Loucy (cell line): ENCODE data around the gene CIAO3.

Experiments
- H2AFZ ChIP-seq: fragments of 200-600 bp; sonication (generic); 2 replicates; pipeline ENCODE4 v1.6.0; 2016; ENCODE audit warnings: antibody characterized with exemption, mild to moderate bottlenecking, low read length, moderate library complexity
- H3F3A ChIP-seq: fragments of 200-600 bp; 2 replicates; pipeline ENCODE4 v1.6.0; 2016; ENCODE audit warnings: antibody characterized with exemption, low read depth, mild to moderate bottlenecking
- H3K27me3 ChIP-seq: fragments of 200-600 bp; sonication (generic); 2 replicates; pipeline ENCODE4 v1.6.1; 2014; ENCODE audit warnings: low read length, mild to moderate bottlenecking; ENCODE audit not compliant: insufficient read depth, poor library complexity, severe bottlenecking
- H3K36me3 ChIP-seq: fragments of 200-600 bp; sonication (generic); 2 replicates; pipeline ENCODE4 v1.6.1; 2016; ENCODE audit warnings: low read length; ENCODE audit not compliant: insufficient read depth
- H3K4me1 ChIP-seq: fragments of 200-600 bp; sonication (generic); 2 replicates; pipeline ENCODE4 v1.5.1; 2014; ENCODE audit warnings: low read length, mild to moderate bottlenecking; ENCODE audit not compliant: insufficient read depth, poor library complexity, severe bottlenecking
- H3K4me2 ChIP-seq: fragments of 200-600 bp; sonication (generic); 2 replicates; pipeline ENCODE4 v1.6.0; 2014; ENCODE audit warnings: antibody characterized with exemption, low read length, low read depth, mild to moderate bottlenecking; ENCODE audit not compliant: poor library complexity, severe bottlenecking
- H3K4me3 ChIP-seq: fragments of 200-600 bp; sonication (generic); 2 replicates; pipeline ENCODE4 v1.5.1; 2014; ENCODE audit warnings: low read length, mild to moderate bottlenecking, mixed read lengths; ENCODE audit not compliant: poor library complexity, severe bottlenecking
- H3K79me2 ChIP-seq: fragments of 200-600 bp; sonication (generic); 2 replicates; pipeline ENCODE4 v1.6.1; 2014; ENCODE audit warnings: low read length; ENCODE audit not compliant: insufficient read depth
- H3K9ac ChIP-seq: fragments of 200-600 bp; sonication (generic); 2 replicates; pipeline ENCODE4 v1.6.0; 2014; ENCODE audit warnings: mild to moderate bottlenecking, low read depth, low read length, moderate library complexity; ENCODE audit not compliant: poor library complexity, severe bottlenecking
- H3K9me2 ChIP-seq: fragments of 200-600 bp; sonication (generic); replicated peaks from 2 replicates; pipeline ENCODE4 v1.6.1; 2016; ENCODE audit warnings: low read depth, low read length, mixed read lengths
- H3K9me3 ChIP-seq: fragments of 200-600 bp; sonication (generic); 2 replicates; pipeline ENCODE4 v1.6.1; 2014; ENCODE audit warnings: mild to moderate bottlenecking, antibody characterized with exemption, low read length, low read depth; ENCODE audit not compliant: insufficient read depth
- H4K20me1 ChIP-seq: fragments of 200-600 bp; sonication (generic); 2 replicates; pipeline ENCODE4 v1.6.0; 2014; ENCODE audit warnings: antibody characterized with exemption, low read length, mild to moderate bottlenecking; ENCODE audit not compliant: insufficient read depth, poor library complexity, severe bottlenecking
- CTCF ChIP-seq: fragments of 200-600 bp; sonication (generic); conservative IDR thresholded peaks from 2 replicates; pipeline ENCODE4 v1.5.1; 2014; ENCODE audit warnings: mild to moderate bottlenecking, antibody characterized with exemption, low read length
- EZH2phosphoT487 ChIP-seq: fragments of 200-600 bp; IDR thresholded peaks from 2 replicates; pipeline ENCODE4 v1.6.1; 2018; ENCODE audit warnings: antibody characterized with exemption, mild to moderate bottlenecking, moderate library complexity, borderline replicate concordance

Gene CIAO3

GRCh38 chr16:708959-709358 is 31.8 kb downstream of the CIAO3 start:
- H3K9ac ChIP-seq: no peak overlapping the region
- H4K20me1 ChIP-seq: no peaks in the 10 kb centered on the region
- no peak overlapping the region for H3K4me3 ChIP-seq
- no peaks in the 10 kb centered on the region for H3K9me3 ChIP-seq
- H3K4me2 ChIP-seq: no peak overlapping the region
- no peaks in the 10 kb centered on the region for H3K36me3 ChIP-seq
- H3K4me1 ChIP-seq: no peaks in the 10 kb centered on the region
- no peaks in the 10 kb centered on the region for H3K9me2 ChIP-seq
- H3F3A ChIP-seq: no peaks in the 10 kb centered on the region
- no peaks in the 10 kb centered on the region for H3K27me3 ChIP-seq
- TF ChIP-seq CTCF (no peak), EZH2phosphoT487 (no peak)
- no peak overlapping the region for H2AFZ ChIP-seq
- no peaks in the 10 kb centered on the region for H3K79me2 ChIP-seq

- TF ChIP-seq EZH2phosphoT487 (no peak), CTCF (no peak)
- no peaks in the 10 kb centered on the region for H3K27me3 ChIP-seq
- H3K9ac ChIP-seq: no peak overlapping the region
- no peak overlapping the region for H2AFZ ChIP-seq
- H3K4me2 ChIP-seq: no peak overlapping the region
- H3K9me3 ChIP-seq: no peaks in the 10 kb centered on the region
- no peaks in the 10 kb centered on the region for H3K4me1 ChIP-seq
- no peaks in the 10 kb centered on the region for H3K79me2 ChIP-seq
- H3K36me3 ChIP-seq: no peaks in the 10 kb centered on the region
- no peaks in the 10 kb centered on the region for H3F3A ChIP-seq
- no peak overlapping the region for H3K4me3 ChIP-seq
- H4K20me1 ChIP-seq: no peaks in the 10 kb centered on the region
- no peaks in the 10 kb centered on the region for H3K9me2 ChIP-seq
Observed at GRCh38 chr16:708019-708418, 32.8 kb downstream of the CIAO3 start.

- TF ChIP-seq CTCF (no peak), EZH2phosphoT487 (no peak)
- Histone ChIP-seq H3K4me2 (no peak overlapping the region), H2AFZ (no peak overlapping the region), H3K9ac (no peak overlapping the region), H3K4me3 (no peak overlapping the region), H3K36me3 (no peaks in the 10 kb centered on the region), H3K9me3 (no peaks in the 10 kb centered on the region), H4K20me1 (no peaks in the 10 kb centered on the region), H3F3A (no peaks in the 10 kb centered on the region), H3K27me3 (no peaks in the 10 kb centered on the region), H3K9me2 (no peaks in the 10 kb centered on the region), H3K4me1 (no peaks in the 10 kb centered on the region), H3K79me2 (no peaks in the 10 kb centered on the region)
Observed at GRCh38 chr16:707062-707538, 33.7 kb downstream of the CIAO3 start.
